IMR-90 (cell line): Measurements from ENCODE around the gene ANAPC5. TPM values are rescaled to one million over a fixed set of nuclear protein-coding genes. Genes with fewer than 3 reads are reported as not detected.

ENCODE experiments used
- ATAC-seq: fragments of 200-7000 bp; cut with Tn5 transposase; 2 replicates; pipeline ENCODE4 v1.9.1; 2020; ENCODE audit warnings: low read depth, mild to moderate bottlenecking, moderate library complexity
- BruUV-seq: library from RNA; stranded (reverse); fragments of 400-500 nt; replicated peaks from 2 replicates; lab custom pipeline; 2021; lab: Mats Ljungman, UMichigan
- CTCF ChIA-PET: fragments of 300-600 bp; formaldehyde crosslinking; extraction: SDS; loops from one replicate; lab custom pipeline; 2021; ENCODE audit warnings: antibody characterized with exemption; lab: Yijun Ruan, JAX
- POLR2A ChIA-PET: fragments of 300-600 bp; sonication (Branson Sonifier 250); formaldehyde crosslinking; loops from one replicate; lab custom pipeline; 2022; ENCODE audit warnings: antibody characterized with exemption; ENCODE audit not compliant: unreplicated experiment; lab: Charles Lee
- DNase-seq: peaks from one replicate; pipeline ENCODE4 v3.0.0; 2013
- H2AFZ ChIP-seq: replicated peaks from 2 replicates; pipeline ENCODE3; 2013; ENCODE audit warnings: low read length, mild to moderate bottlenecking; ENCODE audit not compliant: poor library complexity
- H2AK5ac ChIP-seq: 2 replicates; pipeline ENCODE4 v1.6.1; 2013; ENCODE audit warnings: low read depth, low read length, inconsistent platforms
- H2AK9ac ChIP-seq: replicated peaks from 2 replicates; pipeline ENCODE3; 2013; ENCODE audit warnings: mild to moderate bottlenecking, low read depth, low read length, moderate library complexity; ENCODE audit not compliant: poor library complexity
- H2BK120ac ChIP-seq: 2 replicates; pipeline ENCODE4 v1.6.1; 2013; ENCODE audit warnings: low read depth, low read length, inconsistent platforms
- H2BK15ac ChIP-seq: 3 replicates; pipeline ENCODE4 v1.6.1; 2013; ENCODE audit warnings: low read depth, low read length, inconsistent platforms
- H2BK20ac ChIP-seq: 2 replicates; pipeline ENCODE4 v1.6.1; 2013; ENCODE audit warnings: low read depth, mild to moderate bottlenecking, inconsistent platforms, low read length, moderate library complexity
- H2BK5ac ChIP-seq: 2 replicates; pipeline ENCODE4 v1.6.1; 2013; ENCODE audit warnings: mild to moderate bottlenecking, low read depth, low read length, inconsistent platforms; ENCODE audit not compliant: poor library complexity, severe bottlenecking
- H3K14ac ChIP-seq: replicated peaks from 2 replicates; pipeline ENCODE4 v1.6.1; 2013; ENCODE audit warnings: low read depth, low read length, inconsistent platforms
- H3K18ac ChIP-seq: 2 replicates; pipeline ENCODE4 v1.6.1; 2013; ENCODE audit warnings: low read depth, low read length, control low read depth
- H3K23ac ChIP-seq: 2 replicates; pipeline ENCODE4 v1.6.1; 2013; ENCODE audit warnings: low read depth, low read length, inconsistent platforms
- H3K27ac ChIP-seq: 2 replicates; pipeline ENCODE4 v1.5.1; 2013; ENCODE audit warnings: mild to moderate bottlenecking, control low read depth, low read length; ENCODE audit not compliant: insufficient read depth
- H3K27me3 ChIP-seq: 2 replicates; pipeline ENCODE4 v1.6.1; 2013; ENCODE audit warnings: low read length; ENCODE audit not compliant: control insufficient read depth, insufficient read depth
- H3K36me3 ChIP-seq: 2 replicates; pipeline ENCODE4 v1.6.1; 2013; ENCODE audit warnings: low read length, mixed read lengths; ENCODE audit not compliant: control insufficient read depth, insufficient read depth
- H3K4ac ChIP-seq: 2 replicates; pipeline ENCODE4 v1.6.1; 2013; ENCODE audit warnings: low read depth, low read length, inconsistent platforms
- H3K4me1 ChIP-seq: 2 replicates; pipeline ENCODE4 v1.6.1; 2013; ENCODE audit warnings: low read length, mixed read lengths; ENCODE audit not compliant: control insufficient read depth, insufficient read depth
- H3K4me2 ChIP-seq: 2 replicates; pipeline ENCODE4 v1.6.1; 2013; ENCODE audit warnings: low read depth, mild to moderate bottlenecking, control low read depth, low read length, moderate library complexity
- H3K4me3 ChIP-seq: 2 replicates; pipeline ENCODE4 v1.5.1; 2013; ENCODE audit warnings: low read depth, mild to moderate bottlenecking, control low read depth, low read length, moderate library complexity; ENCODE audit not compliant: insufficient read depth
- H3K56ac ChIP-seq: 2 replicates; pipeline ENCODE4 v1.6.1; 2013; ENCODE audit warnings: low read length, inconsistent platforms; ENCODE audit not compliant: insufficient read depth; ENCODE audit errors: extremely low read depth
- H3K79me1 ChIP-seq, 2 experiments: 2 replicates each; pipeline ENCODE4 v1.6.1; 2013; ENCODE audit warnings: low read length in 2 of 2, inconsistent platforms in 1 of 2, low read depth in 1 of 2
- H3K9ac ChIP-seq: 2 replicates; pipeline ENCODE4 v1.6.1; 2013; ENCODE audit warnings: low read depth, low read length, control low read depth
- H3K9me1 ChIP-seq: 2 replicates; pipeline ENCODE4 v1.6.1; 2013; ENCODE audit warnings: low read length, inconsistent platforms; ENCODE audit not compliant: insufficient read depth
- H3K9me3 ChIP-seq: 2 replicates; pipeline ENCODE4 v1.6.1; 2013; ENCODE audit warnings: low read length; ENCODE audit not compliant: control insufficient read depth, insufficient read depth
- H4K20me1 ChIP-seq: 2 replicates; pipeline ENCODE4 v1.6.1; 2013; ENCODE audit warnings: low read length, inconsistent platforms; ENCODE audit not compliant: insufficient read depth
- H4K5ac ChIP-seq: 2 replicates; pipeline ENCODE4 v1.6.1; 2013; ENCODE audit warnings: mild to moderate bottlenecking, low read depth, low read length, control low read depth
- H4K8ac ChIP-seq, 2 experiments: 2 replicates each; pipeline ENCODE4 v1.6.1; 2013; ENCODE audit warnings: low read depth in 2 of 2, low read length in 2 of 2, control low read depth in 1 of 2, inconsistent platforms in 1 of 2
- H4K91ac ChIP-seq: 2 replicates; pipeline ENCODE4 v1.6.1; 2013; ENCODE audit warnings: low read depth, low read length, inconsistent platforms; ENCODE audit not compliant: insufficient read depth
- CTCF ChIP-seq: conservative IDR thresholded peaks from 2 replicates; pipeline ENCODE4 v1.5.1; 2012; ENCODE audit warnings: mild to moderate bottlenecking, low read depth, low read length, improper control_type of control experiment
- FOS ChIP-seq: fragments of 150-350 bp; IDR thresholded peaks from 2 replicates; pipeline ENCODE4 v1.6.1; 2016; ENCODE audit warnings: low read depth, low read length
- MAFK ChIP-seq: IDR thresholded peaks from 2 replicates; pipeline ENCODE4 v1.6.1; 2012; ENCODE audit warnings: low read depth, low read length, improper control_type of control experiment
- RAD21 ChIP-seq: IDR thresholded peaks from 2 replicates; pipeline ENCODE4 v1.6.1; 2012; ENCODE audit warnings: low read length, improper control_type of control experiment
- WGBS, 2 experiments: methylation state at CpG; one replicate each; pipeline versions ENCODE4 v1.1.5 to v1.1.7; 2013; ENCODE audit warnings: missing lambda C conversion rate in 2 of 2; ENCODE audit not compliant: insufficient read length in 1 of 2; ENCODE audit errors: extremely low coverage in 2 of 2; 5-methylcytosine and 5-hydroxymethylcytosine counted together
- dilution Hi-C: fragments of 300-500 bp; cut with HindIII; formaldehyde crosslinking; loops from one replicate; pipeline ENCODE4 v1.14.3; 2018; ENCODE audit warnings: low sequenced_read_pairs; ENCODE audit not compliant: unreplicated experiment
- in situ Hi-C: fragments of 300-500 bp; cut with MboI; formaldehyde crosslinking; loops from 3 replicates; pipeline ENCODE4 v1.14.3; 2019; ENCODE audit warnings: low sequenced_read_pairs, inconsistent platforms, mixed read lengths
- intact Hi-C: fragments of 100-400 bp; cut with micrococcal nuclease; formaldehyde crosslinking; loops from 2 replicates; pipeline ENCODE4 v1.10.0; 2022
- polyA plus RNA-seq, 3 experiments: library from polyadenylated mRNA; depleted of rRNA; stranded (reverse); fragments of >200 nt; gene quantifications; 2 replicates each; pipeline ENCODE4 v1.2.3, GENCODE V29; 2012; ENCODE audit warnings: low replicate concordance in 1 of 3
- total RNA-seq: library from RNA; depleted of rRNA; stranded (reverse); fragments of >200 nt; gene quantifications from 2 replicates; pipeline ENCODE4 v1.2.3, GENCODE V29; 2012

The ANAPC5 gene
- total and polyA plus RNA-seq, 2 of the 4 experiments (the other 2 are of a cell fraction), result 157 to 211 TPM

- POLR2A ChIA-PET, result no interaction called here
These were observed 28.3 kb downstream of the ANAPC5 start for GRCh38 chr12:121323908-121324307.

More at GRCh38 chr12:121323908-121324307, 28.3 kb downstream of the ANAPC5 start:
- H2BK120ac ChIP-seq, result no peak overlapping the region
- no peaks in the 10 kb centered on the region for H3K4me1 ChIP-seq
- no TSS peak for BruUV-seq
- H2BK20ac ChIP-seq, result no peak overlapping the region
- no peak overlapping the region for H3K4me2 ChIP-seq
- DNase-seq (no peak), ATAC-seq (no peak)
- CTCF ChIA-PET, result no interaction called here
- H3K9me3 ChIP-seq, result no peaks in the 10 kb centered on the region
- no peak overlapping the region for H3K14ac ChIP-seq
- H3K79me1 ChIP-seq, result no peaks in the 10 kb centered on the region; a peak in 1 of 4 replicates
- H2AK9ac ChIP-seq, result no peak overlapping the region
- no peak overlapping the region for H4K5ac ChIP-seq
- H3K9ac ChIP-seq, result no peak overlapping the region
- H4K91ac ChIP-seq, result no peak overlapping the region
- H2BK15ac ChIP-seq, result no peak overlapping the region
- peaks cover 41% of the 10 kb centered on the region for H3K36me3 ChIP-seq
- H2AFZ ChIP-seq, result no peak overlapping the region
- no CpG with 5 or more reads among the region's 3 CpGs for WGBS, 2 experiments
- intact Hi-C loops (no loop called here), in situ Hi-C loops (no loop called here), dilution Hi-C loops (no loop called here)
- no peak overlapping the region for H3K56ac ChIP-seq
- no peak overlapping the region for H3K4ac ChIP-seq
- no peak overlapping the region for H3K4me3 ChIP-seq
- H3K18ac ChIP-seq, result no peak overlapping the region
- H3K27me3 ChIP-seq, result no peaks in the 10 kb centered on the region
- H2AK5ac ChIP-seq, result no peak overlapping the region
- H3K9me1 ChIP-seq, result no peaks in the 10 kb centered on the region
- TF ChIP-seq RAD21 (no peak), CTCF (no peak), MAFK (no peak), FOS (no peak)
- no peaks in the 10 kb centered on the region for H4K20me1 ChIP-seq
- H3K23ac ChIP-seq, result no peak overlapping the region
- H4K8ac ChIP-seq, result no peak overlapping the region
- H3K27ac ChIP-seq, result no peak overlapping the region
- H2BK5ac ChIP-seq, result no peak overlapping the region
